NCI-H2227 treated with DMSO at 0.1 percent for 48 hours (cell line): ENCODE results near the gene TLE6.
A peak's percentile ranks its signal among the peaks of the same experiment; 100 is the strongest.
"Not testable (repeated sequence)": the region's sequence is repeated elsewhere in the genome, so short reads cannot be mapped to it uniquely, and the experiment has no call there.

Experiments
- DNase-seq: peaks from one replicate; lab custom pipeline; 2025; lab: John Stamatoyannopoulos, UW

Gene TLE6

DNA sequence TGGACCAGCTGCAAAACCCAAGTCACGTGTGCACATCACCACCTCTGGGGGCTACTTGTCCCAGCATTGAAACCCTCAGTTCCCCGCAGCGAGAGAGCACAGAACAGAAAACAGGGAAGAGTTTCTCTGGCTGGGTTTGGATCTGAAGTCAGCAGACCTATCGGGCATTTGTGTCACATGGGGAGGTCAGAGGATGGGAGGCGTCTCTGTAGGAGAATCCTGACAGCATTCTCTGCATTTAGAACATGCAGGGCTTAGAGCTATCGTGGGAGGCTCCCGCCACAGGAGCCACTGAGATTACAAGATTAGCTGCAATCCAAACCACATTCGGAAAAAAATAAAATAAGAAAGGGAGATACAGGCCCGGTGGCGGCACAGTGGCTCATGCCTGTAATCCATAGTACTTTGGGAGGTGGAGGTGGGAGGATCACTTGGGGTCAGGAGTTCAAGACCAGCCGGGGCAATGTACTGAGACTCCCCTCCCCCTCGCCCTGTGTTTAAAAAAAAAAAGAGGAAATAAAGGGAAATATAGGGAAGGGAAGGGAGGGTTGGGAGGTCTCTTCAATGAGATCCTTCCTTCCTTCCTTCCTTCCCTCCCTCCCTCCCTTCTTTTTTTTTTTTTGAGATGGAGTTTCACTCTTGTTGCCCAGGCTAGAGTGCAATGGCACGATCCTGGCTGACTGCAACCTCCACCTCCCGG lies 2.9 kb upstream of the TLE6 start:
- no peak for DNase-seq

DNA sequence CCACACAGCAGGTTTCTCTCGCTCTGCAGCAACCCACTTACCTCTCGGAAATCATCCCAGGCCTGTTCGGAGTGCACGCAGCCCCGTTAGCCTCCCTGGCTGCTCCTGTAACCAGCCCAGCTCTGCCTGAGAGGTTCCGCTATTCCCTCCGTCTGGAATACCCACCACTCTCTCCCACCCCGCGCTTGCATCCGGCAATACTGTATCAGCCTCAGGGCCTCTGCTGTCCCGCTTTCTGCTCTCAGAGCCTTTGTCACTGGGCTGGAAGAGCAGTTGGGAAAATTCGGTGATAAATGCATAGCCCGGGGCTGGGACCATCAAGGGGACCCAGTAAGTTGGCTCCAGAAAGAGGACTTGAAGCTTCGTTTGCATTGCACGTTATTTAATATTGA lies 759 bp upstream of the TLE6 start:
- no peak for DNase-seq

DNA sequence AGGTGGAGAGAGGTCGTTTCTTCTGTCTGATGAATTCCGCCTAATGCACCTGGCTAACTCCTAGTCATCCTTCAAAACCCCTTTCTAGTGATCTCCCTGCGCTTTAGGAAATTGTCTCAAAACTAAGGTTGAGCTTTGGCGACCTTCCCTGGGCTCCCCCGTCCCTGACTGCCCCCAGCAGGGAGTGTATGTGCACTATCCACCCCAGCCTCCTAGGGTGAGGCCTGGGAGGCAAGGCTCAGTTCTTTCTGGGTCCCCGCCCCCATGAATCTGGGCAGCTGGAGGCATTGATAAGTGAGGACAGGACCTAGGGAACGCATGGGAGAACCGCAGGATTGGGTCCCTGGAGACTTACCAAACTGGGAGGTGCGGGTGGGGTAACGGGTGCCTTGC lies 378 bp downstream of the TLE6 start:
- DNase-seq, result no peak

DNA sequence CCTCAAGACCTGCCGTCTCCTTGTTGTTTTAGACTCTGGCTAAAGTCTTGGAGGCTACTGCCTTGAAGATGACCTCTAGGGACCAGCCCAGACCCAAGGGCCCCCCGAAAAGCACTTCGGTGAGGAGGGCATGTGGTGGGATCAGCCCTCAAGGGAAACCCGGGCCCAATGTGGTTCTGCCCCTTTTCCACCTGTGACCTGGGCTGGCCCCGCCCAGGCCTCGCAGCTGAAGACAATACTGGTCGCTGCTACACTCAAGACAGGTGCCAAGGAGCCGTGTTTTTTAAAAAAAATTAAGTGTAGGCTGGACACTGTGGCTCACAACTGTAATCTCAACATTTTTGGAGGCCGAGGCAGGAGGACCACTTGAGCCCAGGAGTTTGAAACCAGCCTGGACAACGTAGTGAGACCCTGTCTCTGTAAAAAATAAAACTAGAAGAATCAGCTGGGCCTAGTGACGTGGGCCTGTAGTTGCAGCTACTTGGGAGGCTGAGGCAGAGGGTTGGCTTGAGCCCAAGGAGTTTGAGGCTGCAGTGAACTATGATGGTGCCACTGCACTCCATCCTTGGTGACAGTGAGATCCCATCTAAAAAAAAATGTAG lies 903 bp downstream of the TLE6 start:
- DNase-seq, result no peak

DNA sequence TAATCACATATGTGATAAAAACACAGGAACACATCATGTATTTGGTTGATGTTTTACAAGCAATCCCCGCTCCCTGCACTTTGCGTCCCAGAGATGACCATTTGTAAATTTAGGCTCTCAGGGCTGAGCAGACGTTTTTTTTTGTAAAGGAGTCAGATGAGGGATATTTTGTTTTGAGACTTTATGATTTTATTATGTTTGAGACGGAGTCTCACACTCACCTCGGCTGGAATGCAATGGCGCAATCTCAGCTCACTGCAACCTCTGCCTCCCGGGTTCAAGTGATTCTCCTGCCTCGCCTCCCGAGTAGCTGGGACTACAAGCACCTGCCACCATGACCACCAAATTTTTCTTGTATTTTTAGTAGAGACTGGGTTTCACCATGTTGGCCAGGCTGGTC lies 1.4 kb downstream of the TLE6 start:
- no peak for DNase-seq

DNA sequence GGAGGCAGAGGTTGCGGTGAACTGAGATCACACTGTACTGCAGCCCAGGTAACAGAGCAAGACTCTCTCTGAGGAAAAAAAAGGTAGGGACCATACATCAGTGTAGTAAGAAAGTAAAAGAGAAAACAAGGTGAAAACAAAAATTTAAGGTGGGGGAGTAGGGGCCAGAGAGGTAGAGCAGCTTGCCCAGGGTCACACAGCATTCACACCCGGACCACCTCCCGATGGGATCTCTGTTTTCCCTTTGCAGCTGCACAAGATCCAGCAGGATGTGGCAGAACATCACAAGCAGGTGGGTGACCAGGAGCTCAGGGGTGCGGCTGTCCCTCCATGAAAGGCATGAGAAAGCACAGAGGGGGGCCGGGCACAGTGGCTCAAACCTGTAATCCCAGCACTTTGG lies 4.5 kb downstream of the TLE6 start:
- no peak for DNase-seq

DNA sequence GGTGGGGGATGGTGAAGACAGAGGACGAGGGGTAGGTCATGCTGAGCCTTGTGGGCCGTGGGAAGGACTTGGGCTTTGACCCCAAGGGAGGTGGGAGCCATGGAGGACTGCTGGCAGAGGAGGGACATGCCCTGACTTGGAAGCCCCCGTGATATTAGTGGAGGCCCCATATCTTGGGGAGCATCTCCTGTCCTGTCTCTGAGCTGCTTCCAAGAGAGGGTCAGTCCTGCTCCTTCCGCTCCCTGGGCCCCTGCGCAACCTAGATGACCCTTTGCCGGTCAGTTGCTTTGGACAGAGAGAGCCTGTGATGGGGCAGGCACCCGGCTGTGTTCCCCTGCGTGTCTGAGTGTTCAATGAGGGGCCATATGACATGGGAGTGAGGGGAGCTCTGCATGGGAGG lies 5.2 kb downstream of the TLE6 start:
- no peak for DNase-seq

DNA sequence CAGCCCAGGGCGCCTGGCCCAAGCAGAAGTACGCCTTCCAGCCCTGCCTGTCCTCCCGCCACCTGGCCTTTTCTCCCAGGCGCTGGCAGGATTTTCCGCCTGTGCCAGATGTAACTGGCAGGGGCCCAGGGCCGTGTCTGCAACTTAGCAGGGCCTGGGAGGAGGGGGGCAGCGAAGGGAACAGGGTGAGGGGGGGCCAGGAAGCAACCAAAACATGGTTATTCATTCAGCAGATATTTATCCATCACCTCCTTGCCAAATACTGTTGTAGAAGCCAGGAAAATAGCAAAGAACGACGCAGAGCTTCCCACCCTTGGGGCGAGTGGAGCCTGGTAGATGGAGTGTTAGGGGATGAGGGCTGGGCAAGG lies 5.6 kb downstream of the TLE6 start:
- no peak for DNase-seq

DNA sequence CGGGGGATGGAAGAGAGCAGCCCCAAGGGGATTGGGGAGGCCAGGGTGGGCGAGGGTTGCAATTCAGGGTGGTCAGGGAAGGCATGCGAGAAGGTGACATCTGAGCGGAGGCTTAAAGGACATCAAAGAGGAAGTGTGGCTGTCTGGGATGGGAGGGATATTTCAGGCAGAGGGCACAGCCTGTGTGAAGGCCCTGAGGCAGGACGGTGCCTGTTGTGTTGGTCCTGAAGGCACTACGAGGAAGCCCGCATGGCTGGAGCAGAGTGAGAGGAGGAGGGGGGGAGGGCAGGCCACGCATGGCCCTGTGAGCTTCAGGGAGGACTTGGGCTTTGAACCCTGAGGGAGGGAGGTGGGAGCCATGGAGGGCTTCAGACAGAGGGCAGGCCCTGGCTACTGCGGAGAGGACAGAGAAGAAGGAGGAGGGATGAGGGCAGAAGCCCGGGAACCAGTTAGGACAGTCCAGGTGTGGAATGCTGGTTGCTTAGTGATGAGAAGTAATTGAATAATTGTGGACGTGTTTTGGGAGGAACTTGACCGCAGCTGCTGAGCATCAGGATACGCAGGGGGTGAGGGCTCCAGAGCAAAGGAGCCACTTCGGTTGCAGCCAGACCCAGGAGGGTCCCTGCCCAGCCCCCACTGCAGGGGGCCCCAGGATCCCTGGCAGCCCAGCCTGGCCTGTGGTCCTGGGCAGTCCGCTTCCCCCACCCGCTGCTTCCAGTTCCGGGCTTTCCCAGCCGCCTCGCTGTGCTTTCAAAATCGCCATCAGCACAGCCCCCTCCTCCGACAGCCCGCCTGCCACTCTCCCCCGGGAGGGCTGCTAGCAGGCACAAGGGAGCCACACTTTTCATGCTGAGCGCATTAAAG lies 6.2 kb downstream of the TLE6 start:
- peak; percentile 83 for DNase-seq

DNA sequence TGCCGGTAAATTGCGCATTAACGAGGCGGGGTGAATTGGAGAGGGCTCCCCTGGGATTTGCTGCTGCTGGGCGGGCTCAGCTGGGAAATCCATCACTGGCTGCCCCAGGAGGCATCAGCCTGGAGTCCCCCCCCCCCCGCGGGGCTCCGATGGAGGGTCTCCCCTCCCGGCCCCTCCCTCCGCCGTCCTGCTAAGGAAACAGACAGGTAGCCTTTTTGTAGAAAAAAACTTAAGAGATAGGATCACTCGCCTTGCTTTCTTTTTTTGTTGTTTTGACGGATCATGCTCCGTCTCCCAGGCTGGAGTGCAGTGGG lies 6.8 kb downstream of the TLE6 start:
- no peak for DNase-seq

DNA sequence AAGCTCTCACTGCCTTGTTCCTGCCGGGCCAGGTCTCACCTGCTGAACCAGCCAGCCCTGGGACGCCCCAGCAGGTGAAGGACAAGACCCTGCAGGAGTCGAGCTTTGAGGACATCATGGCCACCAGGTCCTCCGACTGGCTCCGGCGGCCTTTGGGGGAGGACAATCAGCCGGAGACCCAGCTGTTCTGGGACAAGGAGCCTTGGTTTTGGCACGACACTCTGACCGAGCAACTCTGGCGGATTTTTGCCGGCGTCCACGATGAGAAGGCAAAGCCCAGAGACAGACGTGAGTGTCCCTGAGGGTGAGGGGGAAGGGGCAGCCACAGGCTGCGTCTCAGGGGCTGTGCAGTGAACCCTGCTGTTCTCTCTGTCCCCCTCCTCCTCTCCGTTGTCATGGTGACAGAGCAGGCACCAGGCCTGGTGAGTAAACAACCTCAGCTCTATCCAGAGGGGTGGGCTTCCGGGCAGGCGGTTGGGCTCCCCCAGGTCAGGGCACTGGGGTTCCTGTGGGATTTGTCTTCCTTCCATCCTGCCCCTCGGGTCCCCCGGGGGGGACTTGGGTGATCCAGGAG lies 9.7 kb downstream of the TLE6 start:
- DNase-seq, result peak; percentile 24

DNA sequence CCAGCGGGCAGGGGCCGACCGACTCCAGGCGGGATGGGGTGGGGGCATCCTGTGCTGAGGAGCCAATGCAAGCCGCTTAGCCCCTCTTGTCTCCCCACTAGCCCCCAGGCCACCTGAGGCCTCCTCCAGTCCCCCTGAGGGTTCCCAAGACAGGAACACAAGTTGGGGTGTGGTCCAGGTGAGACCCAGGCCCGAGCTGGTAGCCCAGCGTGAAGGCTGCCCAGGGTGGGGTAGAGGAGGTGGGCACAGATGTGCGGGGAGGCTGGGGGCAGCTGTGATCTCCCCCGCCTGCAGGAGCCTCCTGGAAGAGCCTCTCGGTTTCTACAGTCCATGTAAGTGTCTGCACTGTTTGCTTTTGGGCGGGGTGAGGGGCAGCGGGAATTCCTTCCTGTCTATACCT lies 10.4 kb downstream of the TLE6 start:
- DNase-seq, result no peak

DNA sequence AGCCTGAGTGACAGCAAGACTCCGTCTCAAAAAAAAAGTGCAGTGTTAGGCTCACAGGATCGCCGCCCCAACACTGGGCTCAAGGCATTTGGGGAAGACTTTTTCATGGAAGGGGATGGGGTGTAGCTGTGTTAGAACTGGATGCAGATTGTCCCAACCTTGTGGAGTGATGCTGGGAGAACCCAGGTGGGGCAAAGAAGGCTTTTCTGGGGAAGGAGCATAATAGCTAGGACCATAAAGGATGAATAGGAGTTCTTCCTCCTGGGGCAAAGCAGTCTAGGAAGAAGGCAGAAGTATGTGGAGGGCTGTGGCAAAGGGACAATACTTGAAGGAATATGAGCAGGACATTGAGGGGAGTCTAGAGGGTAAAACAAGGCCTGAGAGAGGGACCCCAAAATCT lies 11.2 kb downstream of the TLE6 start:
- DNase-seq, result no peak

DNA sequence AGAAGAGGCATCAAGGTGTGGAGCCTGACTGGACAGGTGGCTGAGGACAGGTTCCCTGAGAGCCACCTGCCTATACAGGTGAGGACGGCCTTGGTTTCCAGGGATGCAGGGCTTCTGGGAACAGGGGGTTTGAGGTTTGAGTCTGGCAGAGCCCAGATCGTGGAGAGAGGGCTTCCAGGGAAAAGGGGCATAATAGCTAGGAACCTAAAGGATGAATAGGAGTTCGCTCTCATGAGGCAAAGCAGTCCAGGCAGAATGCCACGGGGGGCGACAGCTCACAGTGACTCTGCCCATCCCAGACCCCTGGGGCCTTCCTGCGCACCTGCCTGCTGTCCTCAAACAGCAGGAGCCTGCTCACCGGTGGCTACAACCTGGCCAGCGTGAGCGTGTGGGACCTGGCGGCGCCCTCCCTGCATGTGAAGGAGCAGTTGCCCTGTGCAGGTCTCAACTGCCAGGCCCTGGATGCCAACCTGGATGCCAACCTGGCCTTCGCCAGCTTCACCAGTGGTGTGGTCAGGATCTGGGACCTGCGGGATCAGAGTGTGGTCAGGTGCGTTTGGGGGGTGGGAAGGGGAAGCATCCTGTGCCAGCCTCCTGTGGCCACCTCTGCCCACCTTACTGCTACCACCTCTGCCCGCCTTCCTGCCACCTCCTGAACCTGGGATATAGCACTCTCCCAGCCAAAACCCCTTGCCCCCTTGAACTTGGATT lies 12.0 kb downstream of the TLE6 start:
- DNase-seq, result no peak

DNA sequence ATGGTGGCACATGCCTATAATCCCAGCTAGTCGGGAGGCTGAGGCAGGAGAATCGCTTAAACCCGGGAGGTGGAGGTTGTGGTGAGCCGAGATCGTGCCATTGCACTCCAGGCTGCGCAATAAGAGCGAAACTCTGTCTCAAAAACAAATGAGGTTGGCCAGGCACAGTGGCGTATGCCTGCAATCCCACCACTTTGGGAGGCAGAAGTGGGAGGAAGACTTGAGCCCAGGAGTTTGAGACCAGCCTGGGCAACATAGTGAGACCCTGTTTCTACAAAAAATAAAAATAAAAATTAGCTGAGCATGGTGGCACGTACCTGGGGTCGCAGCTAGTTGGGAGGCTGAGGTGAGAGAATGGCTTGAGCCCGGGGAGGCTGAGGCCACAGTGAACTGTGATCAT lies 15.0 kb downstream of the TLE6 start:
- not testable (repeated sequence) for DNase-seq

DNA sequence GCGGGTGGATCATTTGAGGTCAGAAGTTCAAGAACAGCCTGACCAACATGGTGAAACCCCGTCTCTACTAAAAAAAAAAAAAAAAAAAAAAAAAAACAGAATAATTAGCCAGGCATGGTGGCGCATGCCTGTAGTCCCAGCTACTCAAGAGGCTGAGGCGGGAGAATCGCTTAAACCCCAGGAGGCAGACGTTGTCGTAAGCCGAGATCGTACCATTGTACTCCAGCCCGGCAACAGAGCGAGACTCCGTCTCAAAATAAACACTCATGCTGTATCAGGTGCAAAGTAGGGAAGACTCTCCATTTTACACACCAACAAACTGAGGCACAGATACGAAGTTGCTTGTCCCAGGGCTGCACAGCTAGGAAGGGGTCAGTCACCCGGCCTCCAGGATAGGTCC lies 15.6 kb downstream of the TLE6 start:
- no peak for DNase-seq

DNA sequence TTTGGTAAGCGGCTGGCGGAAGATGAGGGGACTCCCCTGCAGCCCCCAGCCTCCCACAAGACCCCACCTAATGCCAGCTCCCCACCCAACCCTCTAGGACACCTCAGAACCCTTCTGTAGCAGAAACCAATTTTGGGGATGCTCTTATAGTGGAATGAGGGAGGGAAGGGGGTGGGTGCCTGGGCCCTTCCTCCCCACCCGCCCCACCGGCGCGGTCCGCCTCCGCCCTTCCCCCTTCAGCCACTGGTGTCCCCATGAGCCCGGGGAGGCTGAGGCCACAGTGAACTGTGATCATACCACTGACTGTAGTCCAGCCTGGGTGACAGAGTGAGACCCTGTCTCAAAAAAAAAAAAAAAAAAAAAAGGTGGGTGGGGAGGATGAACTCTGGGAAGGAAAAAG lies 16.2 kb downstream of the TLE6 start:
- DNase-seq, result no peak

DNA sequence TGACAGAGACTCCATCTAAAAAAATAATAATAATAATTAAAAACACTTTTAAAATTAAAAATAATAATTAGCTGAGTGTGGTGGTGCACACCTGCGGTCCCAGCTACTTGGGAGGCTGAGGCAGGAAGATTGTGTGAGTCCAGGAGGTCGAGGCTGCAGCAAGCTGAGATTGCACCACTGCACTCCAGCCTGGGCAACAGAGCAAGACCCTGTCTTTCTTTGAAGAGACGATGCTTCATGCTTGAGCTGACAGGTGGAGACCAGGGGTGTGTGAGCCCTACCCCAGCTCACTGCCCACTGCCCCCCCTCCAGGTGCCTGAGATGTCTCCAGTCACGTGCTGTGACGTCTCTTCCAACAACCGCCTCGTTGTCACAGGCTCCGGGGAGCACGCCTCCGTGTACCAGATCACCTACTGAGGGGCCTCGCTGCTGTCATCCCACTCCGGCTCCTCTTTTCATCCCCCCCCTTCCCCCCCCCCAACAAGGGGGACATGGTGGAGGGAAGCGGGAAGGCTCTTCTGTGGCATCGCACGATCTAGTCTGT lies 17.3 kb downstream of the TLE6 start:
- DNase-seq, result no peak

DNA sequence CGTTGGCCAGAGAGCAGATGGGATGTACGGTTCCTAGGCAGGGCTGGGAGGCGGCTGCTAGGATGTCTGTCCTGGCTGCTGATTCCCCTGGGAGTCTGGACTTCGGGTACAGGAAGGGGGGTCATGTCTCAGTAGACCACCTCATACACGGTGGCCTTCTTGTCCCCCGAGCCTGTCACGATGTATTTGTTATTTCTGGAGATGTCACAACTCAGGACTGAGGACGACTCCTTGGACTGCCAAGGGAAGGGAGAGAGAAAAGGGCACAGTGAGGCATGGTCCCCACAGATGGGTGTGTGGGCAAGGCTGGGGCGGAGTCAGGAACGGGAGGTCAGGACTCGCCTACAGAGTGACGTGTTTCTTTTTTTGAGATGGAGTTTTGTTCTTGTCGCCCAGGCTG lies 20.4 kb downstream of the TLE6 start:
- no peak for DNase-seq

DNA sequence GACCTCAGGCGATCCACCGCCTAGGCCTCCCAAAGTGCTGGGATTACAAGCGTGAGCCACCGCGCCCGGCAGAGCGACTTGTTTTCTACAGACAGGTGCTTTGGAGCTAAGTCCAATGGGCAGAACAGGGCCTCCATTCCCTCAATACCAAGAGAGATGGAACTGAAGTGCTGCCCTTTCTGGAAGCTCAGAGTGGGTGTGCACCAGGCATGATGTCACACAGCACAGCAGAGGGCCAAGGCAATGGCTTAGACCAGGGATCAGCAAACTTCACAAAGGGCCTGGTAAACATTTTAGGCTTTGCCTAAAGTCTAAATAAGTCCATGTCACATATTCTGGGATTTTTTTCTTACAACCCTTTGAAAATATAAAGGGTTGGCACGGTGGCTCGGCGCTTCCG lies 21.3 kb downstream of the TLE6 start:
- DNase-seq, result no peak

DNA sequence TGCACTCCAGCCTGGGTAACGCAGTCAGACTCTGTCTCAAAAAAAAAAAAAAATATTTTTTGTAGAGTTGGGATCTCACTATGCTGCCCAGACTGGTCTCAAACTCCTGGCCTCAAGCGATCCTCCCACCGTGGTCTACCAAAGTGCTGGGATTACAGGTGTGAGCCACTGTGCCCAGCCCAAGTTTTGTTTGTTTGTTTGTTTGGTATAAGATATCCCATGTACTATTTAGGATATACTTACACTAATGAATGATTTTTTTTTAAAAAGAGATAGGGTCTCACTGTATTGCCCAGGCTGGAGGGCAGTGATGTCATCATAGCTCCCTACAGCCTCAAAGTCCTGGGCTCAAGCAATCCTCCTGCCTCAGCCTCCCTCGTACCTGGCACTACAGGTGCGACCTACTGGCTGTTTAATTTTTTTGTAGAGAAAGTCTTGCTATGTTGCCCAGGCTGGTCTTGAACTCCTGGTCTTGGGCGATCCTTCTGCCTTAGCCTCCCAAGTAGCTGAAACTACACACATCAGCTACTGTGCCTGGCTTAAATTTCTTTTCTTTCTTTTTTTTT lies 24.0 kb downstream of the TLE6 start:
- no peak for DNase-seq

DNA sequence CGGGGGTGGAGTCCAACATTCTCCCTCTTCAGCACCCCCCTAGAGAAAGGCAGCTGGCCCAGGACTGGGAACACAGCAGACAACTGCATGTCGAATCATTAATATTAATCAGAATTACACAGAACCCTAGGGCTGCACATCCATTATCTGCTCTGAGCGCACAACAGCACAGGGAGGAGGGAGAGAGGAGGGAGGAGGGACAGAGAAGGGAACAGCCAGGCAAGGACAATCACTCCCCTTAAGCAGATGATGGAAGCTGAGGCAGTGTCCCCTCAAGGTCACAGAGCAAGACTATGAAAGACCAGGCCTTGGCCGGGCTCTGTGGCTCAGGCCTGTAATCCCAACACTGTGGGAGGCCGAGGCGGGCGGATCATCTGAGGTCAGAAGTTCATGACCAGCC lies 25.7 kb downstream of the TLE6 start:
- DNase-seq, result no peak
